IMR-90 (cell line): Measurements from ENCODE around the gene ARSD. TPM values are rescaled to one million over a fixed set of nuclear protein-coding genes. Genes with fewer than 3 reads are reported as not detected.
A peak's percentile ranks its signal among the peaks of the same experiment; 100 is the strongest.

Experiments
- ATAC-seq: fragments of 200-7000 bp; cut with Tn5 transposase; 2 replicates; pipeline ENCODE4 v1.9.1; 2020; ENCODE audit warnings: low read depth, mild to moderate bottlenecking, moderate library complexity
- BruUV-seq: library from RNA; stranded (reverse); fragments of 400-500 nt; replicated peaks from 2 replicates; lab custom pipeline; 2021; lab: Mats Ljungman, UMichigan
- CTCF ChIA-PET: fragments of 300-600 bp; formaldehyde crosslinking; extraction: SDS; loops from one replicate; lab custom pipeline; 2021; ENCODE audit warnings: antibody characterized with exemption; lab: Yijun Ruan, JAX
- POLR2A ChIA-PET: fragments of 300-600 bp; sonication (Branson Sonifier 250); formaldehyde crosslinking; loops from one replicate; lab custom pipeline; 2022; ENCODE audit warnings: antibody characterized with exemption; ENCODE audit not compliant: unreplicated experiment; lab: Charles Lee
- DNase-seq: peaks from one replicate; pipeline ENCODE4 v3.0.0; 2013
- H2AFZ ChIP-seq: replicated peaks from 2 replicates; pipeline ENCODE3; 2013; ENCODE audit warnings: low read length, mild to moderate bottlenecking; ENCODE audit not compliant: poor library complexity
- H2AK5ac ChIP-seq: 2 replicates; pipeline ENCODE4 v1.6.1; 2013; ENCODE audit warnings: low read depth, low read length, inconsistent platforms
- H2AK9ac ChIP-seq: replicated peaks from 2 replicates; pipeline ENCODE3; 2013; ENCODE audit warnings: mild to moderate bottlenecking, low read depth, low read length, moderate library complexity; ENCODE audit not compliant: poor library complexity
- H2BK120ac ChIP-seq: 2 replicates; pipeline ENCODE4 v1.6.1; 2013; ENCODE audit warnings: low read depth, low read length, inconsistent platforms
- H2BK15ac ChIP-seq: 3 replicates; pipeline ENCODE4 v1.6.1; 2013; ENCODE audit warnings: low read depth, low read length, inconsistent platforms
- H2BK20ac ChIP-seq: 2 replicates; pipeline ENCODE4 v1.6.1; 2013; ENCODE audit warnings: low read depth, mild to moderate bottlenecking, inconsistent platforms, low read length, moderate library complexity
- H2BK5ac ChIP-seq: 2 replicates; pipeline ENCODE4 v1.6.1; 2013; ENCODE audit warnings: mild to moderate bottlenecking, low read depth, low read length, inconsistent platforms; ENCODE audit not compliant: poor library complexity, severe bottlenecking
- H3K14ac ChIP-seq: replicated peaks from 2 replicates; pipeline ENCODE4 v1.6.1; 2013; ENCODE audit warnings: low read depth, low read length, inconsistent platforms
- H3K18ac ChIP-seq: 2 replicates; pipeline ENCODE4 v1.6.1; 2013; ENCODE audit warnings: low read depth, low read length, control low read depth
- H3K23ac ChIP-seq: 2 replicates; pipeline ENCODE4 v1.6.1; 2013; ENCODE audit warnings: low read depth, low read length, inconsistent platforms
- H3K27ac ChIP-seq: 2 replicates; pipeline ENCODE4 v1.5.1; 2013; ENCODE audit warnings: mild to moderate bottlenecking, control low read depth, low read length; ENCODE audit not compliant: insufficient read depth
- H3K27me3 ChIP-seq: 2 replicates; pipeline ENCODE4 v1.6.1; 2013; ENCODE audit warnings: low read length; ENCODE audit not compliant: control insufficient read depth, insufficient read depth
- H3K36me3 ChIP-seq: 2 replicates; pipeline ENCODE4 v1.6.1; 2013; ENCODE audit warnings: low read length, mixed read lengths; ENCODE audit not compliant: control insufficient read depth, insufficient read depth
- H3K4ac ChIP-seq: 2 replicates; pipeline ENCODE4 v1.6.1; 2013; ENCODE audit warnings: low read depth, low read length, inconsistent platforms
- H3K4me1 ChIP-seq: 2 replicates; pipeline ENCODE4 v1.6.1; 2013; ENCODE audit warnings: low read length, mixed read lengths; ENCODE audit not compliant: control insufficient read depth, insufficient read depth
- H3K4me2 ChIP-seq: 2 replicates; pipeline ENCODE4 v1.6.1; 2013; ENCODE audit warnings: low read depth, mild to moderate bottlenecking, control low read depth, low read length, moderate library complexity
- H3K4me3 ChIP-seq: 2 replicates; pipeline ENCODE4 v1.5.1; 2013; ENCODE audit warnings: low read depth, mild to moderate bottlenecking, control low read depth, low read length, moderate library complexity; ENCODE audit not compliant: insufficient read depth
- H3K56ac ChIP-seq: 2 replicates; pipeline ENCODE4 v1.6.1; 2013; ENCODE audit warnings: low read length, inconsistent platforms; ENCODE audit not compliant: insufficient read depth; ENCODE audit errors: extremely low read depth
- H3K79me1 ChIP-seq, 2 experiments: 2 replicates each; pipeline ENCODE4 v1.6.1; 2013; ENCODE audit warnings: low read length in 2 of 2, inconsistent platforms in 1 of 2, low read depth in 1 of 2
- H3K9ac ChIP-seq: 2 replicates; pipeline ENCODE4 v1.6.1; 2013; ENCODE audit warnings: low read depth, low read length, control low read depth
- H3K9me1 ChIP-seq: 2 replicates; pipeline ENCODE4 v1.6.1; 2013; ENCODE audit warnings: low read length, inconsistent platforms; ENCODE audit not compliant: insufficient read depth
- H3K9me3 ChIP-seq: 2 replicates; pipeline ENCODE4 v1.6.1; 2013; ENCODE audit warnings: low read length; ENCODE audit not compliant: control insufficient read depth, insufficient read depth
- H4K20me1 ChIP-seq: 2 replicates; pipeline ENCODE4 v1.6.1; 2013; ENCODE audit warnings: low read length, inconsistent platforms; ENCODE audit not compliant: insufficient read depth
- H4K5ac ChIP-seq: 2 replicates; pipeline ENCODE4 v1.6.1; 2013; ENCODE audit warnings: mild to moderate bottlenecking, low read depth, low read length, control low read depth
- H4K8ac ChIP-seq, 2 experiments: 2 replicates each; pipeline ENCODE4 v1.6.1; 2013; ENCODE audit warnings: low read depth in 2 of 2, low read length in 2 of 2, control low read depth in 1 of 2, inconsistent platforms in 1 of 2
- H4K91ac ChIP-seq: 2 replicates; pipeline ENCODE4 v1.6.1; 2013; ENCODE audit warnings: low read depth, low read length, inconsistent platforms; ENCODE audit not compliant: insufficient read depth
- MAFK ChIP-seq: IDR thresholded peaks from 2 replicates; pipeline ENCODE4 v1.6.1; 2012; ENCODE audit warnings: low read depth, low read length, improper control_type of control experiment
- WGBS, 2 experiments: methylation state at CpG; one replicate each; pipeline versions ENCODE4 v1.1.5 to v1.1.7; 2013; ENCODE audit warnings: missing lambda C conversion rate in 2 of 2; ENCODE audit not compliant: insufficient read length in 1 of 2; ENCODE audit errors: extremely low coverage in 2 of 2; 5-methylcytosine and 5-hydroxymethylcytosine counted together
- dilution Hi-C: fragments of 300-500 bp; cut with HindIII; formaldehyde crosslinking; loops from one replicate; pipeline ENCODE4 v1.14.3; 2018; ENCODE audit warnings: low sequenced_read_pairs; ENCODE audit not compliant: unreplicated experiment
- in situ Hi-C: fragments of 300-500 bp; cut with MboI; formaldehyde crosslinking; loops from 3 replicates; pipeline ENCODE4 v1.14.3; 2019; ENCODE audit warnings: low sequenced_read_pairs, inconsistent platforms, mixed read lengths
- intact Hi-C: fragments of 100-400 bp; cut with micrococcal nuclease; formaldehyde crosslinking; loops from 2 replicates; pipeline ENCODE4 v1.10.0; 2022
- polyA plus RNA-seq, 3 experiments: library from polyadenylated mRNA; depleted of rRNA; stranded (reverse); fragments of >200 nt; gene quantifications; 2 replicates each; pipeline ENCODE4 v1.2.3, GENCODE V29; 2012; ENCODE audit warnings: low replicate concordance in 1 of 3
- total RNA-seq: library from RNA; depleted of rRNA; stranded (reverse); fragments of >200 nt; gene quantifications from 2 replicates; pipeline ENCODE4 v1.2.3, GENCODE V29; 2012
- TF ChIP-seq, protein P1 (sequence below): fragments of 150-350 bp; IDR thresholded peaks from 2 replicates; pipeline ENCODE4 v1.6.1; 2016; ENCODE audit warnings: low read depth, mild to moderate bottlenecking, low read length, moderate library complexity, borderline replicate concordance

Gene ARSD
- total and polyA plus RNA-seq, 2 of the 4 experiments (the other 2 are of a cell fraction) = 5.1 to 6.3 TPM

- Histone ChIP-seq H2BK20ac (no peak overlapping the region), H3K4me2 (no peak overlapping the region), H3K4me3 (no peak overlapping the region), H2AK9ac (no peak overlapping the region), H4K8ac (no peak overlapping the region), H3K27me3 (no peaks in the 10 kb centered on the region), H3K36me3 (peaks cover 23% of the 10 kb centered on the region), H3K23ac (no peak overlapping the region), H3K9me3 (no peaks in the 10 kb centered on the region; the same call in 1 of the 2 replicates), H4K5ac (no peak overlapping the region), H3K9ac (no peak overlapping the region), H2AFZ (peak overlapping the region; percentile 24), H2BK120ac (no peak overlapping the region; the same call in 1 of the 2 replicates), H3K79me1 (no peaks in the 10 kb centered on the region), H2AK5ac (no peak overlapping the region), H3K9me1 (no peaks in the 10 kb centered on the region), H3K56ac (no peak overlapping the region), H2BK15ac (no peak overlapping the region), H4K91ac (no peak overlapping the region), H3K14ac (no peak overlapping the region), H3K27ac (no peak overlapping the region), H4K20me1 (no peaks in the 10 kb centered on the region), H3K4me1 (no peaks in the 10 kb centered on the region), H2BK5ac (no peak overlapping the region), H3K18ac (no peak overlapping the region), H3K4ac (no peak overlapping the region)
- in situ Hi-C loops = no loop called here
- ChIA-PET POLR2A (no interaction called here), CTCF (no interaction called here)
- peak; percentile 39 for DNase-seq
- TF ChIP-seq, protein P1, sequence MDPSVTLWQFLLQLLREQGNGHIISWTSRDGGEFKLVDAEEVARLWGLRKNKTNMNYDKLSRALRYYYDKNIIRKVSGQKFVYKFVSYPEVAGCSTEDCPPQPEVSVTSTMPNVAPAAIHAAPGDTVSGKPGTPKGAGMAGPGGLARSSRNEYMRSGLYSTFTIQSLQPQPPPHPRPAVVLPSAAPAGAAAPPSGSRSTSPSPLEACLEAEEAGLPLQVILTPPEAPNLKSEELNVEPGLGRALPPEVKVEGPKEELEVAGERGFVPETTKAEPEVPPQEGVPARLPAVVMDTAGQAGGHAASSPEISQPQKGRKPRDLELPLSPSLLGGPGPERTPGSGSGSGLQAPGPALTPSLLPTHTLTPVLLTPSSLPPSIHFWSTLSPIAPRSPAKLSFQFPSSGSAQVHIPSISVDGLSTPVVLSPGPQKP = no peak
- TF ChIP-seq MAFK = peak; percentile 67
- BruUV-seq = no TSS peak
- intact Hi-C loops = no loop called here
- dilution Hi-C loops = no loop called here
- peak; percentile 95 for ATAC-seq
- WGBS, 2 experiments = 34% methylated on average over 6 of the region's 6 CpGs; no CpG with 5 or more reads in 1 of the 2 experiments
These were observed 65.5 kb downstream of the ARSD start for GRCh38 chrX:2863646-2864045.
